Lung (tissue), 12 donors: ENCODE measurements around the gene ASS1. TPM values are rescaled to one million over a fixed set of nuclear protein-coding genes. Genes with fewer than 3 reads are reported as not detected.
A peak's percentile ranks its signal among the peaks of the same experiment; 100 is the strongest.

Experiments used
- ATAC-seq: fragments of 200-7000 bp; cut with Tn5 transposase; one replicate; pipeline ENCODE4 v1.9.1; 2020; ENCODE audit warnings: moderate number of reproducible peaks; ENCODE audit not compliant: insufficient read depth, low FRiP score
- DNase-seq, 3 donors: peaks; one replicate each; pipeline ENCODE4 v3.0.0-alpha.2; 2013 to 2017
- H3K27ac ChIP-seq, 2 donors: one replicate each; pipeline ENCODE4 v1.5.1; 2013; ENCODE audit warnings: mild to moderate bottlenecking in 2 of 2, moderate library complexity in 2 of 2, control low read depth in 1 of 2, inconsistent platforms in 1 of 2, low read depth in 1 of 2, low read length in 1 of 2
- H3K27me3 ChIP-seq, 3 donors: one replicate each; pipeline ENCODE4 v1.5.1; 2013; ENCODE audit warnings: low read length in 2 of 3; ENCODE audit not compliant: control insufficient read depth in 3 of 3, insufficient read depth in 3 of 3
- H3K36me3 ChIP-seq, 4 donors: one replicate each; pipeline ENCODE4 v1.5.1; 2013; ENCODE audit warnings: low read length in 4 of 4, mild to moderate bottlenecking in 1 of 4, moderate library complexity in 1 of 4; ENCODE audit not compliant: control insufficient read depth in 4 of 4, insufficient read depth in 4 of 4
- H3K4me1 ChIP-seq, 5 donors: one replicate each; pipeline ENCODE4 v1.5.1; 2013; ENCODE audit warnings: low read length in 5 of 5, mild to moderate bottlenecking in 2 of 5, moderate library complexity in 1 of 5; ENCODE audit not compliant: control insufficient read depth in 5 of 5, insufficient read depth in 5 of 5
- H3K4me3 ChIP-seq: one replicate; pipeline ENCODE4 v1.5.1; 2013; ENCODE audit warnings: mild to moderate bottlenecking, control low read depth, moderate library complexity
- H3K9ac ChIP-seq, 2 donors: one replicate each; pipeline ENCODE4 v1.5.1; 2013; ENCODE audit warnings: low read length in 2 of 2, control low read depth in 1 of 2; ENCODE audit not compliant: insufficient read depth in 1 of 2
- H3K9me3 ChIP-seq, 4 donors: one replicate each; pipeline ENCODE4 v1.5.1; 2013; ENCODE audit warnings: low read length in 3 of 4, mild to moderate bottlenecking in 1 of 4, moderate library complexity in 1 of 4; ENCODE audit not compliant: control insufficient read depth in 4 of 4, insufficient read depth in 3 of 4
- CTCF ChIP-seq: IDR thresholded peaks from 2 replicates; pipeline ENCODE4 v1.5.1; 2012; ENCODE audit warnings: mild to moderate bottlenecking; ENCODE audit errors: control extremely low read depth, extremely low read depth
- WGBS, 2 donors: extraction: QIAGEN DNeasy Blood & Tissue Kit; methylation state at CpG; one replicate each; pipeline ENCODE4 v1.1.7; 2013; 5-methylcytosine and 5-hydroxymethylcytosine counted together
- polyA plus RNA-seq, 2 donors: library from polyadenylated mRNA; stranded (reverse); fragments of 200-250 nt; gene quantifications; one replicate each; pipeline ENCODE4 v1.2.1, GENCODE V29; 2013
- total RNA-seq, 2 donors: library from RNA; depleted of rRNA in 1 of 2; stranded (reverse); fragments of >200 nt in 1 of 2; gene quantifications; one replicate each; pipeline ENCODE4 v1.2.1, GENCODE V29; 2014 to 2021
- donor health status: control.
- donor health status: control.
- donor health status: Bipolar disorder and iron deficiency.
- donor health status: healthy.
- donor health status: DM: yes; HTN: yes; CAD: no.

The ASS1 gene
- total and polyA plus RNA-seq, 4 donors = 51.2 to 165 (median 112) TPM

- Histone ChIP-seq H3K9ac (no peak overlapping the region), H3K27ac (no peak overlapping the region), H3K9me3 (no peaks in the 10 kb centered on the region), H3K4me1 (peaks cover 0 to 7% (median 0%) of the 10 kb centered on the region in 5 donors), H3K4me3 (no peak overlapping the region), H3K27me3 (peaks cover 0 to 10% (median 3%) of the 10 kb centered on the region in 3 donors), H3K36me3 (peaks cover 0 to 12% (median 0%) of the 10 kb centered on the region in 4 donors)
- ATAC-seq (no peak), DNase-seq (peak in 1 of 3 donors; percentile 8)
- no peak for TF ChIP-seq CTCF
- WGBS, 2 donors = 87 to 93% methylated on average over 18 of the region's 18 CpGs
These were observed 44.0 kb downstream of the ASS1 start for GRCh38 chr9:130488621-130489330.

GRCh38 chr9:130490981-130491380 lies 46.2 kb downstream of the ASS1 start:
- Histone ChIP-seq H3K9me3 (peaks cover 0 to 7% (median 2%) of the 10 kb centered on the region in 4 donors), H3K27ac (no peak overlapping the region), H3K27me3 (no peaks in the 10 kb centered on the region), H3K4me1 (no peaks in the 10 kb centered on the region), H3K36me3 (peaks cover 0 to 18% (median 2%) of the 10 kb centered on the region in 4 donors), H3K9ac (no peak overlapping the region), H3K4me3 (no peak overlapping the region)
- no peak for DNase-seq
- ATAC-seq = no peak
- 84 to 86% methylated on average over 19 of the region's 19 CpGs for WGBS, 2 donors
- no peak for TF ChIP-seq CTCF

GRCh38 chr9:130491830-130492482 lies 47.2 kb downstream of the ASS1 start:
- H3K27ac ChIP-seq = no peak overlapping the region
- no peak for TF ChIP-seq CTCF
- ATAC-seq = no peak
- DNase-seq = no peak
- peaks cover 0 to 7% (median 2%) of the 10 kb centered on the region in 4 donors for H3K9me3 ChIP-seq
- no peak overlapping the region for H3K4me3 ChIP-seq
- H3K36me3 ChIP-seq = peaks cover 0 to 18% (median 2%) of the 10 kb centered on the region in 4 donors
- H3K4me1 ChIP-seq = no peaks in the 10 kb centered on the region
- no peaks in the 10 kb centered on the region for H3K27me3 ChIP-seq
- H3K9ac ChIP-seq = no peak overlapping the region
- WGBS, 2 donors = 94 to 95% methylated on average over 15 of the region's 15 CpGs
